Measurements from ENCODE around the gene SEBOX.

The SEBOX gene

DNA sequence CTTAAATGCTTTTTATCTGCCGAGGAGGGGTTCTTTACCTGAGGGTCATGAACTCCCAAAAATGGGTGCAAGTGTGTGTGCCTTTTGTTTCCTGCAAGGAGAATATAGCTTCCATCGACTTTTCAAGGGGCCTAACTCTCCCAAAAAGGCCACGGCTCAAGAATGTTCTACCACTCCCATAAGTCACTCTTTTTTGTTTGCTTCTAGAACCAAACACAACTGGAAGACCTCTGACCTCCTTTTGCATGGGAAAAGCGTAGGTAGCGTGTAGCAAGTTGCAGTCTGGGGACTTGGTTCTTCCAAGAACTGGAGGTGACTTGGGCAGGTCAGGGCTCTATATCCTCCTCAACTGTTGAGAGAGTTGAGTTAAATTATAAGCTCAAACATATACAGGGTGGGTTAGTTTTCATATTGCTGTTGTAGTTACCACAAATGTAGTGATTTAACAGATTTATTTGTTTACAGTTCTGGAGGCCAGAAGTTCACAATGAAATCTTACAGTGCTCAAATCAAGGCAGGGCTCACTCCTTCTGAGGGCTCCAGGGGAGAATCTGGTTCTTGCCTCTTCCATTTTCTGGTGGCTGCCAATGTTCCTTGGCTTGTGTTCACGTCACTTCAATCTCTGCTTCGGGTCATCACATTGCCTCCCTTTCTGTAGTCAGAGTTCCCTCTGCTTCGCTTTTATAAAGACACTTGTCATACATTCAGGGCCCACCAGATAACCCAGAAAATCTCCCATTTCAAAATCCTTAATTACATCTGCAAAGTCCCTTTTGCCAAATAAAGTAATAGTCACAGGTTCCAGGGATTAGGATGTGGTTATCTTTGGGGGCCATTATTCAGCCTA lies 44.6 kb downstream of the SEBOX start:
- DNase-seq, result no peak

DNA sequence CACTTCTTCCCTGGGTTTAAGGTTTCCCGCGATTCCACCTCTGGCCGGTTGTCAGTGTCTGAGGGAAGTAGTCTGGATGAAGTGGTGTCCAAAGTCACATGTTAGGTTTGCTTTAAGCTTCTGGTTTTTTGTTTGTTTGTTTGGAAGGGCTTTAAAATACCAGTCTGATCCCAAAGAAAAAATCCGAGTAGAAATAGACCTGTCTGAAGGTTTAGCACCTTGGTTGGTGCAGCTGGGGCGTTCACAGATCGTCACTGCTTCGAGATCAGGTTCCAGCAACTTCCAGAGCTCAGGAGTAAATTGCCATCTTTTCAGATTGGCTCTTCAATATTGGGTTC lies 45.4 kb downstream of the SEBOX start:
- no peak for DNase-seq

- peak; percentile 49 to 97 (median 93) for DNase-seq
These were observed 46.0 kb downstream of the SEBOX start, which contains the start of gene TMEM97 for GRCh38 chr17:28318759-28319597. Gene TMEM97 (plus strand): TSS chr17:28319200. CDS start chr17:28319240, 40 bp downstream.

DNA sequence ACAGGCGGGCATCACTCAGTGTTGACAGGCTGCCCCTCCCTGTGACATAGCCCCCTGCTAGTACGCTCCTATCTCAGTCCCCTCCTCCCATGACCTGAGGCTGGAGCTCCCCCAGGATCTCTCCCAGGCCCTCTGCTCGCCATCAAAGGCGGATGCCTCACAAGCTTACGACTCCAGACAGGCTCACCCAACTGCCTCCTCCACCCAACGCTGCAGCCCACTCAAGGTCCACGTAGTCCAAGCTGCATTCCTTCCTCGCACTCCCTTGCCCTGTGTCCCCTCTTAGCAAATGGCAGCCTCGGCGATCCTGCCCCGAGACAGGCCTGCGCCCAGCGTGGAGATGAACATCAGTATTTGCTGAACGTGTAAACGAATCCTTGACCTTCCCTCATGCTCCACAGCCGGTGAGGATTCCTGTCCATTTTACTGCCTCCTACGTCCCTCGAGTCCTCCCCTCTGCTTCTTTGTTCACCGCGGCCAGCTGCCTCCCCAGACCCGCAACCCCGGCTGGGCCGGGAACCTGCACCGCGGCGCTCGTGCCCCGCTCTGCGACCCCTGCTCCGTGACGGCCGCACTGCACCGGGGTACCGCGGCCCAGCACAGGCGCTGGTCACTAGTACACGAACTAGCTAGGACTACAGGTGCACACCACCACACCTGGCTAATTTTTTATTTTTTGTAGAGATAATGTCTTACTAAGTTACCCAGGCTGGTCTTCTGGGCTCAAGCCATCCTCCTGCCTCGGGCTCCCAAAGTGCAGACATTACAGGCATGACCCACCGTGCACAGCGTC lies 46.8 kb downstream of the SEBOX start:
- no peak for DNase-seq

GRCh38 chr17:28317099-28317965 lies 47.7 kb downstream of the SEBOX start:
- no peak for DNase-seq

DNA sequence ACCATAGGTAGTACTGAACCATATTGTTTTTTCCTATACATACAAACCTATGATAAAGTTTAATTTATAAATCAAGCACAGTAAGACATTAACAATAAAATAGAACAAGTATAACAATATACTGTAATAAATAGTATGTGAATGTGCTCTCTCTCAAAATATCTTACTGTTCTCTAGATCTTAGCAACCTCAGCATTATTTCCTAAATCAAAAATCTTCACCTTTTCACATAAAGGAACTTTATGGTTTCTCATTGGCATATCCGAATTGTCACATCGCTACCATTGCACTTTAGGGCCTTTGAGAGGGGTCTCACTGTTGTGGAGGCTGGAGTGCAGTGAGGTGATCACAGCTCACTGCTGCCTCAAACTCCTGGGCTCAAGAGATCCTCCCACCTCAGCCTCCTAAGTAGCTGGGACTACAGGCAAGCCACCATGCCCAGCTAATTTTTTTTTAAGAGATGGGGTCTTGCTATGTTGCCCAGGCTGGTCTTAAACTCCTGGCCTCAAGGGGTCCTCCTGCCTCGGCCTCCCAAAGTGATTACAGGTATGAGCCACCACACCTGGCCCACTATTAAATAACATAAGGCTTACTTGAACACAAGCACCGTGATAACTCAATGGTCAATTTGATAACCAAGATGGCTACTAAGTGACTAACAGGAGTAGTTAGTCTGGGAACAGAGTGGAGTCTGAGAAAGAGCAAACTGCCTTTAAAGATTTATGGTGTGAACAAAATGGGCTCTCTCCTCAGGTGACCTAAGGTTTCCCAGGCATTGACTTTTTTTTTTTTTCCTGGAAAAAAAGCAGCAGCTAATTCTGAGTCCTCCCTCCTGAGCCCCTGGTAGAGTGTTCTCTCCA lies 48.9 kb downstream of the SEBOX start:
- no peak for DNase-seq

DNA sequence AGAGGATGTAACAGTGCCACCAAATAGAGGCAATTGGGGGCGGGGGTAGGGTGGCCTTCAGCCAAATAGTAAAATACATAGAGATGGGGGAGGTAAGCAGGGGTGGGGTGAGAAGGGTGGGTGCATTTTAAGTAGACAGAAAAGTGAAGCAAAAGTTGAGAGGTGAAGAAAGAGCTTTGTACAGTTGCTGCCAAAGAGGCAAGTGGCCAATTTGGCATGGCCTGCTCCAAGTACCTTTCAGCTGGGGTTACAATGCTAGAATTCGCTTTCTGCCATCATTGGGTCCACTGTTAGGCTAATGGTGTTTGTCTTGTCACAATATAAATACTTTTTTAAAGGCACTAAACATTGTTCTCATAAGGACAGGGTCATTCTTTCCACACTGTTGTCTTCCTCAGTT lies 51.2 kb downstream of the SEBOX start:
- DNase-seq, result no peak

Data from hypothalamus (tissue), 51 donors.